CD4-positive, alpha-beta T cell treated with Interleukin-21 for 1 hour (primary cell): Measurements from ENCODE around the gene RAB43.
"Not testable (repeated sequence)": the region's sequence is repeated elsewhere in the genome, so short reads cannot be mapped to it uniquely, and the experiment has no call there.

Experiments
- DNase-seq: peaks from one replicate; pipeline ENCODE4 v3.0.0-alpha.2; 2020

RAB43 gene

DNA sequence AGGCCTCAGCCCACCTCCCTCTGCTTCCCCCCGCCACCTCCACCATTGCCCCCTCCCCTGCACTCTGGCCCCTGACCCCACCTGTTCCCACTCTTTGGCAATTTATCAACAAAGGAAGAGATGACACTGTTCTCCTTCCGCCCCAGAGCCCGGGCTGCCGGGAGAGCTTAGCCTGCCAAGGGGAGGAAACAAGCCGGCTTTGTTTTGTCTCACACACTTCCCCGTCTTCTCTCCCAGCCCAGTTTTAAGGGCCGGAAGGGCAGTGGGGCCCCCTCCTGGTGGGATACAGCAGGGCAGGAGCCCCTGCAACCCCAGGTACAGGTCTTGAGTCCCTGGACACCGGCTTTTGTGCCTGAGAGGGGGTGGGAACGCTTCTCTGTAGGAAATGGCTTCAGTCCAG, 33.7 kb downstream of the RAB43 start:
- DNase-seq: peak; percentile 12

DNA sequence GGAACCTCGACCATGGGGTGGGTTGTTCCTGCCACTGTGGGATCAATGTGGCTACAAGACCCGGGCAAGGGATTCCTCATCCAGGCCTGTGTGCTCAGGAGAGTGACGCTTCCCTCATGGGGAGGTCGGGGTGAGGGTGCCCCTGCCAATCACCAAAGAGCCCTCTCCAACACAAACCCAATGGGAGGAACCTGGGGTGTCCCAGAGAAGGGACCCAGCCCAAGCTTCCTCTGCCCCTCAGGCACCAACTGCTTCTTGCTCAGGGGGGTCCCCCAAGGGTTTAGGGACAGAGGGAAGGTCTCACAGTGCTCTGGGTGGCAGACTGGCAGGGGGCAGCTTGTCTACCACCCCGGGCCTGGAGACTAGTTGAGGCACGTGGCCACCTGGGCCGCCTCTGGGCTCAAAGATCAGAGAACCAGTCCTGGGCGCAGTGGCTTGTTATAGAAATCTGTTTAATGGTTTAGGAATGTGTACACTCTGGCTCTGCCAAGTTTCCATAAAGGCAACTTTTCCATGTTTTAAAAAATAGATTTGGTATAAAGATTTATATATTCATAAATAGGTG, 34.4 kb downstream of the RAB43 start:
- no peak for DNase-seq

DNA sequence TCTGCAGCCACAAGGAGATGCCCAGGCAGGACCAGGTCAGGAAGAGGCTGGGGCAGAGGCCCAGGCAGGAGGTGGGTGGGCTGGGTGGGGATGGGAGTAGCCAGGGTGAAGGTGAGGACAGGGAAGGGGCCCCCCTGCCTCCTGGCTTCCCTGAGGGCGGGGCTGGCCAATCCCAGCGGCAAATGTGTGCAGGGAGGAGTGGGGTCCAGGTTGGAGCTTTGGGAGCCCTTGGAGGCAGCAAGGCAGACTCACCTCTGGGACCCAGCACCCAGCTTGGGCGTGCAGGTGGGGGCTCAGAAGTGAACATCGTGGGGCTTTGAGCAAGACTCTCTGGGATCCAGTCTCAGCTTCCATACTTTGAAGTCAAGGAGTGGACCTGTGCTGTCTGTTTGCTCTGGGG, 35.8 kb downstream of the RAB43 start:
- no peak for DNase-seq

- no peak for DNase-seq
These were observed 36.4 kb downstream of the RAB43 start for GRCh38 chr3:129085165-129085715.

DNA sequence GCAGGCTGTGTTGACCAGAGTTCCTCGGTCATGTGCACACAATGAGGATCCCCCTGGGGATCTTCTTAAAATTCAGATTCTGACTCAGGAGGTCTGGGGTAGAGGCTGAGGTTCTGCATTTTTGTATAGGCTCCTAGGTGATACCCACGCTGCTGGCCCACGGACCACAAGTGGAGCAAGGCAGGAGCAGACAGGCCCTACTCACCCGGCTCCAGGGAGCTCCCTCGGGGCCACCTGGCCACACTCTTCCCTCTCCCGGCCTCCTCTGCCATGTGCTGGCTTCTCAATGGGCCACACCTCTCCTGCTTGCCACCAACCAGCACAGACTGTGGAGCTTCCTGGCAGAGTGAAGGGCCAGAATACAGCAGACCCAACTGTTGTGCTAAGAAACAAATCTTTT, 37.1 kb downstream of the RAB43 start:
- DNase-seq: no peak

GRCh38 chr3:129082026-129082425, 39.6 kb downstream of the RAB43 start:
- no peak for DNase-seq

- no peak for DNase-seq
These were observed 40.1 kb downstream of the RAB43 start for GRCh38 chr3:129081503-129081902.

- no peak for DNase-seq
These were observed 43.1 kb downstream of the RAB43 start for GRCh38 chr3:129078510-129078909.

DNA sequence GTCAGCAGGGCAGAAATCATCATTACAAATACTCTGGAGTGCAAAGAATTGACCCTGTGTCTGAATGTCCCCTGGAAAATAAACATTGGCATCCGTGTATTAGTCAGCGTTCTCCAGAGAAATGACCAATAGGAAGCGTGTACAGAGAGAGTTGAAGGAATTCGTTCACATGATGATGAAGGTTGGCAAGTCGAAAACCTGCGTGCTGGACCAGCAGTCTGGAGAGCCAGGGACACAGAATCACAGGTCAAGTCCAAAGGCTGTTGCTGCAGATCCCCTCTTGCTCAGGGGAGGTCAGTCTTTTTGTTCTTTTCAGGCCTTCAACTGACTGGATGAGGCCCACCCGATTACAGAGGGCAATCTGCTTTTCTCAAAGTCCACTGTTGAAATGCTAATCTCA, 44.4 kb downstream of the RAB43 start:
- no peak for DNase-seq

- DNase-seq: no peak
These were observed 51.3 kb downstream of the RAB43 start for GRCh38 chr3:129070086-129070885.

DNA sequence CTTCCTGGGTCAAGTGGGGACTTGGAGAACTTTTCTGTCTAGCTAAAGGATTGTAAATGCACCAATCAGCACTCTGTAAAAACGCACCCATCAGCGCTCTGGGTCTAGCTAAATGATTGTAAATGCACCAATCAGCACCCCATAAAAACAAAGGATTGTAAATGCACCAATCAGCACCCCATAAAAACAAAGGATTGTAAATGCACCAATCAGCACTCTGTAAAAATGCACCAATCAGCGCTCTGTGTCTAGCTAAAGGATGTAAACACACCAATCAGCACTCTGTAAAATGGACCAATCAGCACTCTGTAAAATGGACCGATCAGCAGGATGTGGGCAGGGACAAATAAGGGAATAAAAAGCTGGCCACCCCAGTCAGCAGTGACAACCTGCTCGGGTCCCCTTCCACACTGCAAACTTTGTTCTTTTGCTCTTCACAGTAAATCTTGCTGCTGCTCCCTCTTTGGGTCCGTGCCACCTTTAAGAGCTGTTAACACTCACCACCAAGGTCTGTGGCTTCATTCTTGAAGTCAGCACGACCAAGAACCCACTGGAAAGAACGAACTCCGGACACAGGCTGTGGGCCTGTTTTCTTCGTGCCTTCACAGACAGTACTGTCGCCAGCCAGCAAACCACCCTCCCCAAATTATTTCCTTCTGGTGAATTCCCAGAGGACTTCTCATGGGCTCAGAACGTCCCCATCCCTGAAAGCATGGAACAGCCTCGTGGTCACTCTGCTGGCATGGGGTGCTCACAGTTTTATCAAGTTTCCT, 52.1 kb downstream of the RAB43 start:
- DNase-seq: not testable (repeated sequence)

- DNase-seq: no peak
These were observed 53.2 kb downstream of the RAB43 start for GRCh38 chr3:129068291-129068886.

DNA sequence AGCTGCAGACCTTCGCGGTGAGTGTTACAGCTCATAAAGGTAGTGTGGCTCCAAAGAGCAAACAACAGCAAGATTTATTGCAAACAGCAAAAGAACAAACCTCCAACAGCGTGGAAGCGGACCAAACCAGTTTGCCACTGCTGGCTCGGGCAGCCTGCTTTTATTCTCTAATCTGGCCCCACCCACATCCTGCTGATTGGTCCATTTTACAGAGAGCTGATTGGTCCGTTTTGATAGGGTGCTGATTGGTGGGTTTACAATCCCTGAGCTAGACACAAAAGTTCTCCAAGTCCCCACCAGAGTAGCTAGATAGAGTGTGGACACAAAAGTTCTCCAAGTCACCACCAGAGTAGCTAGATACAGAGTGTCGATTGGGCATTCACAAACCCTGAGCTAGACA, 53.9 kb downstream of the RAB43 start:
- DNase-seq: peak; percentile 41

- no peak for DNase-seq
These were observed 55.9 kb downstream of the RAB43 start for GRCh38 chr3:129065720-129066073.

DNA sequence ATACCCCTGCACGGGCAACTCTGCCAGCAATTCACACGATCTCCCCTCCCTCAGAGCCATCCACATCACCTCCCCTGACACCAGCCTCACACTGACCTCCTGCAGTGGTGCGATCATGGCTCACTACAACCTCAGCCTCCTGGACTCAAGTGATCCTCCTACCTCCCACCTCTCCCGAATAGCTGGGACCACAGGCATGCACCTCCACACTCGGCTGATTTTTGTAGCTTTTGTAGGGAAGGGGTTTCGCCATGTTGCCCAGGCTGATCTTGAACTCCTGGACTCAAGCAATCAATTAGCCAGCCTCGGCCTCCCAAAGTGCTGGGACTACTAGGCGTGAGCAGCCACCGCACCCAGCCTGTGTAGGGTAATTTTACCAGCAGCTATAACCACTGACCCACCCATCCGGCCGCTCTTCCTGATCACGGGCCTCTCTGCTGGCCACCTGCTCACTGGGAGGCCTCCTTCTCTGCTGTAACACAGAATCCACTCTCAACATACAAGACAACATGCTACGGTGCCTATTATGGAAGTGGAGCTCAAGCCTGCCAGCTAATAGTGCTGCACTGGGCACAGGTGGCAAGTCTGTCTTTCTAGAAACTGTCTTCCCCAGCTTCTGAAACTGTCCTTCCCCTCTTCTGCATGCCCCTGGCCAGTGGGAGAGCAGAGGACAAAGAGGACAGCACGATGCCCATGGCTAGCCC, 56.4 kb downstream of the RAB43 start:
- no peak for DNase-seq

DNA sequence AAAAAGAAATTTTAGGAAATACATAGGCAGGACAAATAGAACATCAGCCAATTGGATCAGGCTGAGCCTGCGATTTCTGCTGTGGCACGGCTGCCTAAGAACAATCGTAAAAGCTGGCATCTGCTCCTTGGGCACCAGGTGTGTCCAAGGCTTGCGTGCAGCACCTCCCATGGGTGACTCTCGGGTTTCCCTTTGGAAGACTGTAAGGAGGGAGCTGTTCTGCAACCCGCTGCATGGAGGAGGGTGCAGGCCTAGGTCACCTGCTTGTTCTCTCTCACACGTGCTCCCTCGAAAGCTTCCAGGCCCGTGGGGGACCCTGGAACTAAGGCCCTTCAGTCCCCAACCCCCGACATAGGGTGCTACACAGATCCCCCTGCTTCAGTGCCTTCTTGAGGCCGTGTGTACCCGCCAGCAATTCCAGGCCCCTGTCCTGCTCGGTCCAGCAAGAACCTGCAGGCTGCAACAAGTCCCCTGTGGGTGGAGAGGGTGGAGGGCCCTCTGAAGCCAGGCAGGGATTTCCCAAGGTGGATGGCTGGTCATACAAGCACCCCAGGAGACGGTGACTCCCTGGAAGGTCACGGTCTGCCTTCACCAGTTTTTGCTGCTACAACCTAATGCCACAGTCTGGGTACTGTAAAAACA, 57.6 kb downstream of the RAB43 start:
- no peak for DNase-seq

DNA sequence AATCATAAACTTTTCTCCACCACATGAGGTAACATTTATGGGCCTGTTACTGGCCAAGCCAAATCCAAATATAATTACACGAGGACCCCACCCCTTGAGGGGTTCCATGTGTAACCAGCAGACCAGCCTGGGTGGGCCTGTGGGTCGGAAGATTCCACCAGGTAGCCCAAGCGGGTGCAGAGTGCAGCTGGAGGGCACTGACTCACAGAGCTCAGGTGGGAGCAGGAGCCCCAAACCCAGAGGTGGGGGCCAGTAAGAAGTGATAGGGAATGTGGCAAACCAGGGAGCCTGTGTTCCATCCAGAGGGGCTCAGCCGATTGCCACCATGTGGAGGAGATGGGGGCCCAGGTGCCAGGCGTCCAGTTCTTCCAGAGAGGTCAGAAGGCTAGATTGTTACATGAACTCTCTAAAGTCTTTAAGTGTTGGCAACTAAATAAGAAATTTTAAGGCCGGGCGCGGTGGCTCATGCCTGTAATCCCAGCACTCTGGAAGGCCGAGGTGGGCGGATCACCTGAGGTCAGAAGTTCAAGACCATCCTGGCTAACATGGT, 58.4 kb downstream of the RAB43 start:
- DNase-seq: no peak

DNA sequence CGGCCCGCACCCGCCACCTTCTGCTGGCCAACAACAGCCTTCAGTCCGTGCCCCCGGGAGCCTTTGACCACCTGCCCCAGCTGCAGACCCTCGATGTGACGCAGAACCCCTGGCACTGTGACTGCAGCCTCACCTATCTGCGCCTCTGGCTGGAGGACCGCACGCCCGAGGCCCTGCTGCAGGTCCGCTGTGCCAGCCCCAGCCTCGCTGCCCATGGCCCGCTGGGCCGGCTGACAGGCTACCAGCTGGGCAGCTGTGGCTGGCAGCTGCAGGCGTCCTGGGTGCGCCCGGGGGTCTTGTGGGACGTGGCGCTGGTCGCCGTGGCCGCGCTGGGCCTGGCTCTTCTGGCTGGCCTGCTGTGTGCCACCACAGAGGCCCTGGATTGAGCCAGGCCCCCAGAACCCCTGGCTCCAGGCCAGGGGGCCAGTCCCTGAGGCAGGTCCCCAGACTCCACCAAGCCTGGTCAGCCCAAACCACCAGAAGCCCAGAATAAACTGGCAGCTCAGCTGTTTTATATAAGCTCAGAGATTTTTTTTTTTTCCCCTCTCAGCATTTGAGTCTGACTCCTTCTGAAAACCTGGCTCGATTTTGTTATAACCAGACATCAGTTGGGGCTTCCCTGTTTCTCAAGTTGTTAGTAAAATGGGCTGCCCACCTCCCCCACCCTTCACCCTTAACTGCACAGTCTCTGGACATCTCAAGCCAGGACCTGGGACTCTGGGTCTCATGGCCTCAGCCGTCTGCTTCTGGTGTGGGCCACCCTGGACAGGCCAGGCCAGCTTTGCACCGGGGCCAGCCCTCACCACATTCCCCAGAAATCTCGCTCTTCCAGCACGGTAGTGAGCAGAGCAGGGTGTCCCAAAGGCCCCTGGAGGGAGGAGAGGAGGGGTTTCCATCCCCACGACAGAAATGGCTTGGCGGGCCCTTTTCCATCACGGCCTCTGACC, 59.4 kb downstream of the RAB43 start:
- DNase-seq: no peak

- DNase-seq: no peak
These were observed 60.3 kb downstream of the RAB43 start for GRCh38 chr3:129061023-129061887.
